Measurements from ENCODE around the gene KRT15.

KRT15 gene

DNA sequence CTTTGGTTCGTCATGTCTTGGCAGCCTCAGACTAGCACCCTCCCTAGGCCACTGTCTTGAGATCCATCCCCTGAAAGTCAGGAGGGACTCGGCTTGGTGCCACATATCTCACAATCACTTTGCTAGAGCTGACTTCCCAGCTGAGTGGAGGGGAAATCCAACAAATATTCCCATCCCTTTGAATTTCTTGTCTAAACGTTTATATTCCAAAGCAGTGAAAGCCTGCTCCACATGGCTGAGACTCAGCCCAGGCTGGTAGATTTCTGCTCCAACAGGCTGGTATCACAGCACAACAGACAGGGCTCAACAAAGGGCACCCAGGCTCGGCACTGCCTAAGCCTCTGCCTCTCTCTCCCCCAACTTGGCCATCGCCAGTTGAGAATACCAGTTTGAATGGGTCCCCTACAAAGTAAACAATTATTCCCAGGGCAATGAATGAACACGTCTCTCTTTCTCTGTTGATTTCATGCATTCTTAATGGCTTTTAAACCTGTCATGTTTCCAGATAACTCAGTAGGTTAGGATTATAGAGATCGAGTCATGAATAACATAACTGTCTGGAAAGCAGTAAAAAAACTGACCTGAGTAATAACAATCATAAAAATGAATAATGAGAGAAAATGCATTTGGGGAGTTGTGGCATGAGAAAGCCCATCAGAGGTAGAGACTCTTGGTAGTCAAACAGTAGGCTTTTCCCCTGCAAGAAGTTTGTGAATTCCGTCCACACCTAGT, 14.3 kb downstream of the KRT15 start:
- no peak for DNase-seq (ENCODE audit: low spot score)

DNA sequence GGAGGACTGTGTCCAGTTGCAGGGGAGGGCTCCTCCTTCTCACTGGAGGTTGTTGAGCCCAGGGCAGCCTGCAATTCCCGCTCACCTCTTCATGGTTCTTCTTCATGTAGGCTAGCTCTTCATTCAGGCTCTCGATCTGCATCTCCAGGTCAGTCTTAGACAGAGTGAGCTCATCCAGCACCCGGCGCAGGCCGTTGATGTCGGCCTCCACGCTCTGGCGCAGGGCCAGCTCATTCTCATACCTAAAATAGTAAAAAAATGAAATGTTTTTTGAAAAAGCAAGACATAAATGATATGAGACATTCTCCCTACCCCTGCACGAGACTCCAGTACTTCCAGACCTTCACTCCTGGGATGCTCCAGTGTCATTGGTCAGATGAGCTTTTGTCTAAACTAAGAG, 15.5 kb downstream of the KRT15 start:
- no peak for DNase-seq (ENCODE audit: low spot score)

DNA sequence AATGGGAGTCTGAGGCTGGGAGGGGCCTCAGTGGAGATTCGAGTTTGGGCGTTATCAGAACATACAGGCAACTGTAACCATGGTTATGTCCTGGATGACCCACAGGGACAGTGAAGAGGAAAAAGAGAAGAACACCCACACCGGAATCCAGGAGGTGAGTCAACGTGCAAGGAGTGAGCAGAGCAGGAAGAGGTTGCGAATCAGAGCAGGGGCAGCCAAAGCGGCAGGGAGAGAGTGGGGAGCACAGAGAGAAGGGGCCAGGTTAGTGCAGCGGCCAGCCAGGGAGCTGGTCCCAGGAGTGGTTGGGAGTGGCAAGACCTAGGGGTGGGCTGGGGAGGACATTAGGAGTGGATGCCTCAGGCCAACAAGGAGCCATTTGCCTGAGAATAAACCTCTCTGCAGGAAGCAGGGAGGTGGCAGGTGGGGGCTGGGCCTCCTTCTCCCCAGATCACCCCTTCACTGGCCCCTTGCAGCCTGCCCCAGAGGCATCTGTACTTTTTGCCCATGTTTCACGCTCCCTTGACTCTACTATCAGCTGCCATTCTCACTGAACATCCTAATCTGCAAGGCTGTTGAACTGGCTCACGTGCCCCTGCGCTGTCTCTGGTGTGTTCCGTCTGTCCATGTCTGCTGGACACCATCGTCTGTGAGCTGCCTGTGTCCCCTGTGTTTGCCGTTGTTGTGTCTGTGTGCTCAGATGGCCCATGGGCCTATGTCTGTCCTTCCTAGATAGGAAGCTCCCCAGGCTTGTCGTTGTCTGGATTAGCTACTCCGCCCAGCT, 18.4 kb downstream of the KRT15 start:
- no peak for DNase-seq (ENCODE audit: low spot score)

DNA sequence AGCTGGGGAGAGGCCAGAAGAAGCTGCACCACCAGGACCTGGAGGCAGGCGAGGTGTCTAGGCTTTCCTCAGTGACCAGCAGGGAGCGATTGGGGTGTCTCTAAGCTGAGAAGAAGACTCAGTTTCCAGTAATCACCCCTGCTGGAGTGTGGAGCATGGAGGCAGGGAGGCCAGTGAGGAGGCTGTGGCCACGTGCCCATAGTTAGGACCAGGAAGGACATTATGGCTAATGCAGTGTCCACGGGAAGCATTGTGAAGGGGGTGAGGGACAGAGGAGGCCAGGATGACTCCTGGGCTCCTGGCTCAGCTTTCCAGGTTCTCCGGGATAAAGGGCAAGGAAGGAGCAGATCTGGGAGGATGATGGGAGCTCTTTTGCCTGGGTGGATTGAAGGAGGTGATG, 19.0 kb downstream of the KRT15 start:
- no peak for DNase-seq (ENCODE audit: low spot score)

DNA sequence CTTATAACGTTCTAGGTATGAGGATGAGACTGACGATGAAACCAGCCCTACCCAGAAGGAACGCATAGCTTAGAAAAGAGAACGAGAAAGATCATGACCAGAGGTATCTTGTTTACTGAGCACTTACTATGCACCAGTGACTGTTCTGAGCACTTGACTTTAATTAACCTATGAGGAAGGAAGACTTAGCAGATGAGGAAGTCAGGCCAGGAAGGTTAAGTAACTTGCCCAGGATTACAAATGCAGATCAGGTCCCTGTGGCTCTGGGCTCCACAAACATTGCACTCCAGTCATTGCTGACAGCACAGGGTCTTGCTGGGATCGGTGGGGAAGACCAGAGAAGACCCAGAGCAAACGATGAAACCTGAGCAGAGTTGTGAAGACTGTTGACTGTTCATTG, 20.4 kb downstream of the KRT15 start:
- DNase-seq (ENCODE audit: low spot score), result peak; percentile 6

DNA sequence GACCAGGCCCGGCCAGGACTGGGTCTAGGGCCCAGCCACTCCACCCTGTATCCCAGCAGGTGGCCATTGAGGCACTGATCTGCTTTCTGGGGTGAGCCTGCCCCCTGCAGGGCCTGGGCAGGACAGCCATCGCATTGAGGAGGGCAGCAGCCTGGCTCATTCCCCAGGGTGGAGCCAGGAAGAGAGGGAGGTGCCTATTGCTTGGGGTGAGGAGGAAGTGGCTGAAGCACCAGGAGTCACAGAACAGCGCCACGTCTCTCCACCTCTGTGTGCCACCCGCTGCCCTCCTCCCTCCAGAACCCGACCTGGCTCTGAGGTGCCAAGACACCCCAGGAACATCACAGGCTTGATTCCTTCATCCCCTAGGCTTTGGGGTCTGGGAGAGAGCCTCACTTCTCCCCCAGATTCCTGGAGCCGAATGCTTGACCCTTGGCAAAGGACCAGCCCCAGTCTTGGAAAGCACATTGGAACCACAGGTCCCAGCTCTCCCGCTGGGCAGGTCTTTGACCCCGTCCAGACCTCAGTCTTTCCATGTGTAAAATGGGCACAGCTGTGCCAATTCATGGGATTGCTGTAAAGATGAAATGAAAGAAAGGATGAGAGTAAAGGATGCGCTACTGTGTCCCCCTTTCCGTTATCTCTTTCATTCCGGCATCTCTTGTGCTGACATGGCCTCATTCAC, 21.7 kb downstream of the KRT15 start:
- DNase-seq (ENCODE audit: low spot score), result peak; percentile 91

DNA sequence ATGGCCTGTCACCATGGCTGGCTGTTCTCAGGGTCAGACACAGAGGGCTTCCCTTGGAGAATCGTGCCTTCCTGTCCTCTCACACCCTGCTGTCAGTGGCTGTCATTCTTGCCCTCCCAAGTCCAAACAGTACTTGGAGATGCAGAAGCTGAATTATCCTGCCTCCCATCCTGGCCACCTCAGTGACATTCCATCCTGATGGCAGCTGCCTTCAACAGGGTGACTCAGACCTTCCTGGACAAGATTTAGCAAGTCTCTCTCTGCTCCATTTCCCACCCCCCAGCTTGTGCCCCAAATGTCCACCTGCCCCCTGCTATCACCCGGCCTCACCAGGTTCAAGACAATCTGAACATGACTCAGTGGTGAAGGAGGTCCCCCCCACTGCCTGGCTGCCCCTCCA, 24.2 kb downstream of the KRT15 start:
- DNase-seq (ENCODE audit: low spot score), result no peak

DNA sequence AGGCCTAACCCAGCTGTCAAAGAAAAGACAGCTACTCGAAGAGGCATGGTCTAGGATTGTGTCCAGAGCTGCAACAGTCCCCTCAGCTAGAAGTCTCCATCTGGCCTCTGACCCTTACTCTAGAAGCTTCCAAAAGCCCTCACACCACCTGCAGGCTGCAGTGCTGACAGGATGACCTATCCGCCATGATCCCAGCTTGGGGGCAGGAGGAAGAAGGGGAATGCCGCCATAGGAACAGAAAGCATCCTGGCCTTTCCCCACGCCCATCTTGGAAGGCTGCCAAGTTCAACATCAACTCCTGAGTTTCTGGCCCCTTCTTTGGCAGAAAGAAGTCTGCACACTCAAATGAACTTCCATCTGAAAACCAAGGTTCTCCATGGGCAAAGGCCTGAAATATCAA, 25.9 kb downstream of the KRT15 start:
- DNase-seq (ENCODE audit: low spot score), result no peak

DNA sequence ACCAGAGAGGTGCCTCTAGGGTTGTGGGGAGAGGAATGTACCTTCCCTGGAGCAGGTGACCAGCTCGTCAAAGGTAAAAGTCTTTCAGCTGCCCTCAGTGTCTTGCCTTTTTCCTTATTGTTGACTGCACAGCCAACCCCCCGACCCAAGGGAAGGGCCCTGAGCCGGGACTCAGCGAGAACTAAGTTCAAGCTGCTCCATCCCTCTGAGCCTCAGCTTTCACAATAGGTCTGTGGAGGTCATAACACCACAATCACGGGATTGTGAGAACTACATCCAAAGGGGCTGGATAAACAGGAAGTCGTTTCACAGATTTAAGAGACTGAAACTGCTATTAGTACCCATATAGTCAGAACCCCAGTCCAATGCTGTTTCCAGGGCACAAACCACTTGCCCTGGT, 26.3 kb downstream of the KRT15 start:
- no peak for DNase-seq (ENCODE audit: low spot score)

DNA sequence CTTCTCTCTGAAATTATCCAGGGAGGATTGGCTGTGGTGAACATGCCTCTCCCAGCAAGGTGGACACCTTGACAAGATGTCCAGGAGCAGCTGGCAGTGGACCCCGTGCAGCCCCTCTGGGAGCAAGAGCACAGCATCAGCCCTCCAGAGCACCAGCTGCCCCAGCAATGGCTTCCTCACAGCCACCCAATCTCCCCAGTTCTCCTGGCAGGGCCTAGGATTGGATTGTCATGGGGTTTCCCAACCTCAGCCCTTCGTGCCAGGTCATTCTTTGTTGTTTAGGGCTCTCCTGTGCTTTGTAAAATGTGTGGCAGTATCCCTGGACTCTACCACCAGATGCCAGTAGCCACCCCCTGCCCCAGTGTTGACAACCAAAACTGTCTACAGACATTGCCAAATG, 27.2 kb downstream of the KRT15 start:
- DNase-seq (ENCODE audit: low spot score), result no peak

DNA sequence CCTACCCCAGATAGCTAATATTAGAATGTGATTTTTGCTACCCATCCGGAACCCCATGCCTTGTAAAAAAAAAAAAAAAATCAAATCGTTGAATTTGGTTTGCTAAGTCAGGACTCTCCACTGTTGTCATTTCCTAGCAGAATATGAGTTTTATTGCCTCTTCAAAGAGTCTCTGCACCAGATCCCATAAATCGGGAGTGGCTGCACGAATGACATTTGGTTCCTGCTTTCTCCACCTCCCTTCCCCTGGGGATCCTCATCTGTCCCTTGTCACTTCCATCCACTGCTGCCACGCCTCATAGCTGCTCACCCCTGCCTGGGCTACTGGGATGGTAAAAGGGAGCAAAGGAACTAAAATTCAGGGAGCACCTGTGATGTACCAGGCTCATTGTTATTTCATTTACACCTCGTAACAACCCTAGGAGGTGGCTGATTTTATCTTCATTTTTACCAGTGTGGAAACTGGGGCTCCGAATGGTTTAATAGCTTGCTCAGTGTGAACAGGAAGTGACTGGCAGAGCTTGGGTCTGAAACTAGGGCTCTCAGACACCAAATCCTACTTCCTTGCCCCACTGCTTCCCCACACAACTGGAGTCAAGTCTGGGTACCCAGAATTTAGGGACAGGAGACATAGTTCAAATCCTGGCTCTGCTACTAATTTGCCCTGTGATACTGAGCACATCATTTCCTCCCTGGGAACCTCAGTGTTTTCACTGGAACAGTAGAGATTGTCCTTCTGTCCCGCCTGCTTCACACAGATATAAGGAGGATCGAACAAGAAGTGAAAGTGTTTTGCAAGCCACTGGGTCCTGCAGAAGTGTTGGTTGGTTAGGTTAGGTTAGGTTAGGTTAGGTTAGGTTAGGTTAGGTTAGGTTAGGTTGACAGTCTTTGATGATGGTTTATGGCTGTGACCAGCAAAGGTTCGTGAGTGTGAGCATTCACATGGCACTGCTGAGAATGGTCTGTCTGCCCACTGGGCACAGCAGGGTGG, 28.4 kb downstream of the KRT15 start:
- DNase-seq (ENCODE audit: low spot score), result no peak

DNA sequence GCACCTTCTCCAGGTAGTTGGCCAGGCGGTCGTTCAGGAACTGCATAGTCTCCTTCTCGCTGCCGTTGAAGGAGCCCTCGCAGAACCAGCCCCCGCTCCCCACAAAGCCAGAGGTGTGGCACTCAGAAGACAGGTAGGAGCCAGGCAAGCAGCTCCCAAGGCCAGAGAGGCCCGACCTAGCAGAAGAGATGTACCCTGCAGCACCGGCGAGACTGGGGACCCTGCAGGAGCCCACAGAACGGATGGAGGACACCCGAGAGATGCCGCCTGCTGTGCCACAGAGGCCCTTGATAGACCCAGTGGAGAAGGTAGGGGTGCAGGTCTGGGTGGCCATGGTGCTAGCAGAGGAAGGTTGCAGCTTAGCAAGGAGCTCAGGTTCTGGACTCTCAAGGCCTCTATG, 29.2 kb downstream of the KRT15 start, which contains the start of gene KRT36:
Gene KRT36, minus strand, starts transcription at position 380 of the 400 bp plus-strand sequence. Its CDS starts 46 bp downstream, at position 334.
- no peak for DNase-seq (ENCODE audit: low spot score)

DNA sequence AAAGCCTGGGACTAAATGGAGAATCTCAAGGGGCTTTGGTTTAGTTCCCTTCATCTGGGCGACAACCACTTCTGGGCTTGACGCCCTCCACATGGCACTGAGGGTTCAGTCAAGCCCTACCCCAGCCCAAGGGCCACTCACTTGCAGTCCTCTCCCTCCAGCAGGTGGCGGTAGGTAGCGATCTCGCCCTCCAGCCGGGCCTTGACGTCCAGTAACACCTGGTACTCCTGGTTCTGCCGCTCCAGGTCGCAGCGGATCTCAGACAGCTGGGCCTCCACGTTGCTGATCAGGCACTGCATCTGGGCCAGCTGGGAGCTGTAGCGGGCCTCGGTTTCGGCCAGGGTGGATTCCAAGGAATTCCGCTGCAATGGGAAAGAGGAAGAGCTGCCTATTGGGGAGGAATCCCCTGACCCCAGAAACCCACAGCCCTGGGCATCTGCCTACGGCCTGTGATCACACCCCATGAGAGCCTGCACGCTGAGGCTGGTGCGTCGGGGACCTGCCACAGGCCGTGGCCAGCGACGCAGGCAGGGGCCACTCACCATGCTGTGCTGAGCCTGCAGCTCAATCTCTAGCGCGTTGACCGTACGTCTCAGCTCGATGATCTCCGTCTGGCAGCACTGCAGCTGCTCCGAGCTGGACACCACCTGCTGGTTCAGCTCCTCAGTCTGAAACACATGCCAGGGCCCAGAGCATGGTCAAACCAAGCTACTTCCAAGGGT, 31.7 kb downstream of the KRT15 start:
- DNase-seq (ENCODE audit: low spot score), result peak; percentile 57

DNA sequence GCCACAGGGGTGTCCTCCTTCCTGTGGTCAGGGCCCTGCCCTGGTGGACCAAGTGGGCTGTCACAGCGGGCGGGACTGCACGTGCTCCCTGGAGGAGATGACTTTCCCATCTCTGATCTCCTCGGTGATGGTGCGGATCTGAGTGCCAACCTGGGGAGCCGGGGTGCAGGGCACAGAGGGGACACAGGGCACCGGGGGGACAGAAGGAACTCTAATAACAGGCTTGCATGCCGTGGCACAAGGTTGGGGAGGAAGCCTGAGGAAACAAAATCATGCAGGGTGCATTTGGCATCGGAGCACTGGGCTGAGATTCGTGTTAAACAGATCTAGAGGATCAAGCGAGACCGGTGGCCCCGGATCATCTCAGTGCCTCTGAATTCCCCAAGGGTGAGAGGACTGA, 32.4 kb downstream of the KRT15 start:
- DNase-seq (ENCODE audit: low spot score), result no peak

DNA sequence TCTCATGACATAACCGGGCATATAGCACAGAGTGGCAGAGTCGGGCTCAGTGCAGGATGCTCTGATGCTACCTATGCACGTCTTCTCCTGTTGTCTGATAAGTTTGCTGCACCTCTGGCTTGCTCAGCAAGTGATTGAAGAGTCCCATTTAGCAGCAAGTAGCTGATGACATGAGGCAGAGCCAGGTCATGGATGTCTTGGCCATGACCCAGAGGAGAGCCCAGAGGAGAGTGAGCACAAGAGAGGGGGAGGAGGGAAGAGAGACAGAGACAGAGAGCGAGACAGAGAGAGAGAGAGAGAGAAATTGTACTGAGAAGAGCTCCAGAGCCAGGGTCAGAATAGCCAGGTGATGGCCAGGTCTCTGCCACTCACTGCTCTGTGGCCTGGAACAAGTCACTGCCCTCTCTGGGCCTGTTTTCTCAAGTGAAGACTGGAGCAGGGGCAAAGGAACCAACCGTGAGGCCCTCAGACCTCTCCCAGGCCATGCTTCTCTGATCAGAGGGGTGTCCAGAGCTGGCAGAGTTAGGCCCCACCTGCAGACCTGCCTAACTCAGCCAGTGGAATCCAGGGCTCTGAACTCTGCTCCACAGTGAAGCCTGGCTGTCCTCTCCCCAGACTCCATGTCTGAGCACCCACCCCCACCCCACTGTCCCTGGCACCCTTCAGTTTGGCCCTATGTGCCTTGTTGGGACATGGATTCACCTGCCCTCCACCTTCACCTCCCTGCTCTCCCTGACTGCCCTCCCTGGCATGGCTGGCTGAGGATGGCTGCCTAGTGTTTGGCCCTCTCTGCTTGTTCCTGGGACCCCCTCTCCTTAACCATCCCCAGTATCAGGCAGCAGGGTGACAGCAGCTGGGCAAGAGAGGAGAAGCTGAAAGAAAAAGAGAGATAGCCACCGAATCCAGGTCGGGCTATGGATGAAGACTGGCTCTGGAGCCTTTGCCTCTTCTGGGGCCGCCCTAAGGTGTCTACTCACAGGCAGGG, 33.5 kb downstream of the KRT15 start:
- no peak for DNase-seq (ENCODE audit: low spot score)

DNA sequence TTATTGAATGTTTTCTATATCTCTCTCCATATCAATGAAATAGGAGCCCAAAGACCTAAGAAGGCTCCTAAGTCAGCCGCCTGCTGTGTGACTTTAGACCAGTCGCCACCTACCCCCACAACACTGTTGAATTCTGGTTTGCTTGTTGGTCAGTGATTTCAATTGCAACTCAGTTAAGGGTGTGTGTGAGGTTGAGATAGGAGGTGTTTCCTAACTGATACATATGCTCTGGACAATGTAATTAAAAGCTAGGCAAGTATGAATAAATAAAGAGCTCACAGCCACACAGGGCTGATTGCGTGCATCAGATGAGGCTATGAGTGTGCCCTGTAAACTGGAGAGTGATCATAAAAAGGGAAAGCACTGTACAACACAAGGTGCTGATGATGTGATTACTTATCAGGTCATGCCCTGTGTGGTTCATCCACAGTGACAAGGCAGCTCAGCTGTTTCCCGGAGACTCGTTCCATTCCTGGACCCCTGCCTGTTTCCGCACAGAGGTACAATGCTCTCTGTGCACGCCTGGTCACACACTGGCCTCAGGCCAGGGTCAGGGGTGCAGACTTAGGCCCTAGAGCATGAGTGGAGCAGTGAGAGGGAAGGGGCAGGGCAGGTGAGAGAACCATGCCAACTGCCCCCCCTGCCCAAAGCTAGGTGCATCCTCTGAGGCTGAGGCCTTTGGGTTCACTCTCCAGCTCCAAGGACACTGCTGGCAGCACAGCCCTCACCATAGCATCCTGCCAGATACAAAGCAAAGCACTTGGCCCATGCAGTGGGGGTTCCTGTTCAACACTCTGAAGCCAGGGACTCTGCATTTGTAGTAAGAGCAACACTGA, 34.5 kb downstream of the KRT15 start:
- DNase-seq (ENCODE audit: low spot score), result no peak

DNA sequence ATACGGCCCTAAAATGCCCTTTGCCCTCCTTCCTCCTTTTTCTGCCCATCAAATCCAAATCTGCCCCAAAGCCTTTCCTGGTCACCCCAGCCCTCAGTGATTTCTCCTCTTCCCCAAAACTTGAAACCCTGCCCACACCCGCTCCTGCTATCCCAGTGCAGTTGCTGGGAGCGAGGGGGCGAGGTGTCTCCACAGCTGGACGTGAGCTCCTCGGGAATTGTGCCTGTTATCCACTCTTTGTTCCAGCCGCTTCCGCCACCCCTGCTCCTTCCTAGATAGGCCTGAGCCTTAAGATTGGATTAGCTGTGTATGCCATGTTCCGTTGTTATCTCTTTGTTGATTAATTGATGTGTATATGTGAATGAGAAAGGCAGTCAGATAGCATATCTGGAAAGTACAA, 35.2 kb downstream of the KRT15 start:
- no peak for DNase-seq (ENCODE audit: low spot score)

DNA sequence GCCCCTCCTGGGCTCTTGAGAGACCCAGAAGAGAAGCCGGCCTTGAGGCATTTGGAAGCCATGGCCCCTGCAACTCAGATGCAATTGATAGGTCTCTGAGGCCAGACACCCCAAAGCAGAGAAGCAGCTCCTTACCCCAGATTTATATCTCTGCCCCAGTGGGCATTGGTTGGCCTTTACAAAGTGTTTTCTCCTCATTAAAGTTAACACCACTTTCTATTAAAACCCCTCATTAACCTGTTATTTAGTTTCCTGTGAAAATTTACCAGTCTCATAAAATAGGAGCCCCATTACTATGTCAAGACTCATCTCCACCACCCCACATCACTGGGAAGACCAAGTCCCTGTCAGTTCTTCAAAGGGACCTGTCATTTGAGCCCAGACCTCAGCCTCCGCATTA, 37.7 kb downstream of the KRT15 start, which contains the start of gene KRT35:
Gene KRT35, minus strand, starts transcription at position 116 of the 400 bp plus-strand sequence. Its CDS starts 54 bp downstream, at position 62.
- DNase-seq (ENCODE audit: low spot score), result no peak

DNA sequence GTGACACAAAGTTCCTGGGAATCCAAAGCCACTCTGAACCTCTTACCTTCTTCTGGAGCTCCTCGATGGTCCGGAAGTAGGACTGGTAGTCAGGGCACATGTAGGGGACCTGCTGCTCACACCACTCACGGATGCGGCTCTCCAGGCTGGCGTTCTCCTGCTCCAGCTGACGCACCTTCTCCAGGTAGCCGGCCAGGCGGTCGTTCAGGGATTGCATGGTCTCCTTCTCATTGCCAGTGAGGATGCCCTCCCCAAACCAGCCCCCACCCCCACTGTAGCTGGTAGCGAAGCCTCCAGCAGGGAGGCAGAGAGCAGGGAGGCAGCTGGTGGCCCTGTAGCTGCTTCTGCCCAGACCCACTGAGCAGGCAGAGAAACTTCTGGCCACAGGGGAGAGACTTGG, 38.1 kb downstream of the KRT15 start:
- DNase-seq (ENCODE audit: low spot score), result no peak

Measured in NAMALWA (cell line).